Activated naive CD4-positive, alpha-beta T cell treated with anti-CD3 and anti-CD28 coated beads, Interleukin-2, amount 50 U/mL, for 72 hours (primary cell): Measurements from ENCODE around the gene FAM111A. TPM values are rescaled to one million over a fixed set of nuclear protein-coding genes. Genes with fewer than 3 reads are reported as not detected.
"Not testable (repeated sequence)": the region's sequence is repeated elsewhere in the genome, so short reads cannot be mapped to it uniquely, and the experiment has no call there.

Source experiments
- ATAC-seq, 2 donors: fragments of 150-1000 bp; cut with Tn5 transposase; 2 replicates each; pipeline ENCODE4 v1.10.0; 2021; ENCODE audit warnings: mild to moderate bottlenecking in 2 of 2, moderate library complexity in 2 of 2
- DNase-seq, 2 donors: peaks; one replicate each; pipeline ENCODE4 v3.0.0; 2021 to 2022; ENCODE audit warnings: low spot score in 2 of 2
- H3K27ac Mint-ChIP-seq, 2 donors: one replicate each; pipeline ENCODE4 v1.8.0; 2022; ENCODE audit warnings: mild to moderate bottlenecking in 2 of 2, mixed read lengths in 2 of 2
- H3K36me3 Mint-ChIP-seq, 2 donors: one replicate each; pipeline ENCODE4 v1.8.0; 2022; ENCODE audit warnings: mixed read lengths in 2 of 2
- H3K9me3 Mint-ChIP-seq, 2 donors: one replicate each; pipeline ENCODE4 v1.8.0; 2022; ENCODE audit warnings: mixed read lengths in 2 of 2
- total RNA-seq, 2 donors: library from RNA; stranded (reverse); gene quantifications; one replicate each; pipeline ENCODE4 v1.2.3, GENCODE V29; 2022

Gene FAM111A
- total RNA-seq, 2 donors from 2014 or later: 86.7 to 128 TPM

GRCh38 chr11:59135648-59136461, 6.8 kb upstream of the FAM111A start:
- peaks cover 26 to 27% of the 10 kb centered on the region in 2 donors for H3K36me3 Mint-ChIP-seq
- DNase-seq (peak; percentile 83 to 93), ATAC-seq (peak; percentile 100)
- peaks cover 2 to 13% of the 10 kb centered on the region in 2 donors for H3K9me3 Mint-ChIP-seq
- peak overlapping the region in 1 of 2 donors; percentile 1 for H3K27ac Mint-ChIP-seq

GRCh38 chr11:59136551-59136950, 6.1 kb upstream of the FAM111A start:
- not testable (repeated sequence) for H3K27ac Mint-ChIP-seq, DNase-seq, ATAC-seq
- Mint-ChIP-seq H3K9me3 (peaks cover 2 to 11% of the 10 kb centered on the region in 2 donors), H3K36me3 (peaks cover 19 to 20% of the 10 kb centered on the region in 2 donors)

GRCh38 chr11:59137190-59137589, 5.5 kb upstream of the FAM111A start:
- H3K27ac Mint-ChIP-seq: no peak overlapping the region

GRCh38 chr11:59138643-59139042, 4.0 kb upstream of the FAM111A start:
- H3K27ac Mint-ChIP-seq: no peak overlapping the region
- no peaks in the 10 kb centered on the region for H3K9me3 Mint-ChIP-seq
- ATAC-seq (no peak), DNase-seq (no peak)
- H3K36me3 Mint-ChIP-seq: peaks cover 9 to 16% of the 10 kb centered on the region in 2 donors

More at GRCh38 chr11:59137190-59137589, 5.5 kb upstream of the FAM111A start:
- Mint-ChIP-seq H3K9me3 (peaks cover under 1 to 9% of the 10 kb centered on the region in 2 donors), H3K36me3 (peaks cover 14% of the 10 kb centered on the region in 2 donors)
- DNase-seq (no peak), ATAC-seq (no peak)

GRCh38 chr11:59141191-59141590, 1.5 kb upstream of the FAM111A start:
- no peaks in the 10 kb centered on the region for H3K9me3 Mint-ChIP-seq
- H3K27ac Mint-ChIP-seq: peak overlapping the region in 1 of 2 donors; percentile 87
- peaks cover 24 to 36% of the 10 kb centered on the region in 2 donors for H3K36me3 Mint-ChIP-seq
- DNase-seq (no peak), ATAC-seq (no peak)

- peaks cover 31 to 36% of the 10 kb centered on the region in 2 donors for H3K36me3 Mint-ChIP-seq
- H3K9me3 Mint-ChIP-seq: no peaks in the 10 kb centered on the region
- peak overlapping the region; percentile 87 to 89 for H3K27ac Mint-ChIP-seq
- no peak for ATAC-seq
- no peak for DNase-seq
Measured at GRCh38 chr11:59141673-59142460, 789 bp upstream of the FAM111A start.

- Mint-ChIP-seq H3K27ac (peak overlapping the region; percentile 87 to 89), H3K36me3 (peaks cover 49 to 52% of the 10 kb centered on the region in 2 donors)
- no peak for ATAC-seq
Measured at GRCh38 chr11:59144096-59144495, 1.4 kb downstream of the FAM111A start.

GRCh38 chr11:59144579-59145345, 2.1 kb downstream of the FAM111A start:
- DNase-seq: peak; percentile 71 to 87
- Mint-ChIP-seq H3K9me3 (no peaks in the 10 kb centered on the region), H3K27ac (peak overlapping the region; percentile 45 to 87), H3K36me3 (peaks cover 53 to 55% of the 10 kb centered on the region in 2 donors)
- ATAC-seq: peak; percentile 69 to 70

More at GRCh38 chr11:59144096-59144495, 1.4 kb downstream of the FAM111A start:
- no peak for DNase-seq
- no peaks in the 10 kb centered on the region for H3K9me3 Mint-ChIP-seq

- H3K27ac Mint-ChIP-seq: peak overlapping the region; percentile 45 to 87
- H3K9me3 Mint-ChIP-seq: no peaks in the 10 kb centered on the region
- DNase-seq: no peak
- no peak for ATAC-seq
- peaks cover 55 to 57% of the 10 kb centered on the region in 2 donors for H3K36me3 Mint-ChIP-seq
Measured at GRCh38 chr11:59145534-59145933, 2.9 kb downstream of the FAM111A start.

- DNase-seq (no peak), ATAC-seq (peak; percentile 66 to 76)
- H3K36me3 Mint-ChIP-seq: peaks cover 30 to 56% of the 10 kb centered on the region in 2 donors
- peaks cover 4 to 5% of the 10 kb centered on the region in 2 donors for H3K9me3 Mint-ChIP-seq
- H3K27ac Mint-ChIP-seq: peak overlapping the region; percentile 78 to 84
Measured at GRCh38 chr11:59151761-59152160, 9.1 kb downstream of the FAM111A start.

GRCh38 chr11:59152312-59152951, 9.8 kb downstream of the FAM111A start:
- Mint-ChIP-seq H3K27ac (peak overlapping the region; percentile 78 to 84), H3K9me3 (peaks cover 4 to 5% of the 10 kb centered on the region in 2 donors), H3K36me3 (peaks cover 29 to 49% of the 10 kb centered on the region in 2 donors)
- DNase-seq: peak in 1 of 2 donors; percentile 32
- ATAC-seq: peak; percentile 88 to 96

GRCh38 chr11:59154610-59155009, 12.0 kb downstream of the FAM111A start:
- no peak for ATAC-seq
- peaks cover 4 to 5% of the 10 kb centered on the region in 2 donors for H3K9me3 Mint-ChIP-seq
- no peak for DNase-seq
- H3K27ac Mint-ChIP-seq: no peak overlapping the region
- H3K36me3 Mint-ChIP-seq: peaks cover 10 to 32% of the 10 kb centered on the region in 2 donors

GRCh38 chr11:59157433-59157832, 14.8 kb downstream of the FAM111A start:
- ATAC-seq: no peak
- Mint-ChIP-seq H3K9me3 (peaks cover 3 to 4% of the 10 kb centered on the region in 2 donors), H3K27ac (no peak overlapping the region)

GRCh38 chr11:59158206-59159068, 15.8 kb downstream of the FAM111A start:
- DNase-seq (peak in 1 of 2 donors; percentile 54), ATAC-seq (peak; percentile 92 to 93)
- H3K27ac Mint-ChIP-seq: peak overlapping the region in 1 of 2 donors; percentile 17
- H3K36me3 Mint-ChIP-seq: peaks cover 0 to 10% of the 10 kb centered on the region in 2 donors
- no peaks in the 10 kb centered on the region for H3K9me3 Mint-ChIP-seq

More at GRCh38 chr11:59157433-59157832, 14.8 kb downstream of the FAM111A start:
- no peak for DNase-seq
- H3K36me3 Mint-ChIP-seq: peaks cover 4 to 16% of the 10 kb centered on the region in 2 donors

- Mint-ChIP-seq H3K27ac (no peak overlapping the region), H3K9me3 (no peaks in the 10 kb centered on the region), H3K36me3 (no peaks in the 10 kb centered on the region)
- DNase-seq (no peak), ATAC-seq (no peak)
Measured at GRCh38 chr11:59164028-59164427, 21.4 kb downstream of the FAM111A start.
